Putamen (tissue), 1 donor: ENCODE measurements around the gene CENPM.

Experiments used
- DNase-seq: peaks from one replicate; pipeline ENCODE4 v3.0.0-alpha.2; 2016; ENCODE audit warnings: low spot score

The CENPM gene

GRCh38 chr22:41899110-41899509 lies 47.8 kb downstream of the CENPM start:
- no peak for DNase-seq

DNA sequence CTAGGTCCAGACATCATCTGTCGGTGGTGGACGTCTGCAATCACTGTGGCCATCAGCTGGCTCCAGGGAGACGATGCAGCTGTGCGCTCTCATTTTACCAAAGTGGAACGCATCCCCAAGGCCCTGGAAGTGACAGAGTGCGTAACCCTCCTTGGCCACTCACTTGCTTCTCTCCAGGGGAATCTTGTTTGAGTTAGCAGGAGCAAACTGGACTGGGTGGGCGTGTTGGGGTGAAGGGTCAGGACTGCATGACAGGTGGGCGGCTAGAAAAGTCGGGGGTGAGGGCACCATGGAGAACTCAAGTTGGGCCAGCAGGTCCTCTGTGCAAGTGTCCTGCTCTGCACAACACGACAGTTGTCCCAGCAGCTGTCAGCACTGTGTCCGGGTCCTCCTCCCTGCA lies 48.3 kb downstream of the CENPM start:
- DNase-seq = no peak

GRCh38 chr22:41893591-41894375 lies 53.2 kb downstream of the CENPM start:
- no peak for DNase-seq

GRCh38 chr22:41892721-41893120 lies 54.2 kb downstream of the CENPM start:
- DNase-seq = no peak

- DNase-seq = no peak
These were observed 55.5 kb downstream of the CENPM start for GRCh38 chr22:41891407-41891806.
